WTC11 (cell line): ENCODE measurements around the gene PTPRN2. TPM values are rescaled to one million over a fixed set of nuclear protein-coding genes. Genes with fewer than 3 reads are reported as not detected.

ENCODE experiments used
- ATAC-seq: fragments of 200-7000 bp; cut with Tn5 transposase; 2 replicates; pipeline ENCODE4 v1.10.0; 2021; ENCODE audit warnings: mild to moderate bottlenecking, moderate library complexity
- CTCF ChIA-PET: fragments of 300-600 bp; sonication (Branson Sonifier 250); formaldehyde crosslinking; loops from one replicate; lab custom pipeline; 2021; ENCODE audit warnings: antibody characterized with exemption; lab: Charles Lee
- POLR2A ChIA-PET: fragments of 350-600 bp; sonication (Branson Sonifier 250); formaldehyde crosslinking; loops from one replicate; lab custom pipeline; 2021; ENCODE audit warnings: antibody characterized with exemption; lab: Charles Lee
- DNase-seq: peaks from one replicate; pipeline ENCODE4 v3.0.0; 2021; ENCODE audit warnings: low spot score
- H3K27ac Mint-ChIP-seq: 2 replicates; pipeline ENCODE4 v1.8.0; 2021; ENCODE audit warnings: mixed read lengths
- H3K27me3 Mint-ChIP-seq: 2 replicates; pipeline ENCODE4 v1.8.0; 2021; ENCODE audit warnings: low read depth, mild to moderate bottlenecking, moderate library complexity, mixed read lengths
- H3K36me3 Mint-ChIP-seq: 2 replicates; pipeline ENCODE4 v1.8.0; 2021; ENCODE audit warnings: mixed read lengths
- H3K4me1 Mint-ChIP-seq: 2 replicates; pipeline ENCODE4 v1.8.0; 2022; ENCODE audit warnings: mixed read lengths
- H3K4me3 Mint-ChIP-seq: 2 replicates; pipeline ENCODE4 v1.8.0; 2021; ENCODE audit warnings: mild to moderate bottlenecking, moderate library complexity, mixed read lengths
- H3K9me3 Mint-ChIP-seq: 2 replicates; pipeline ENCODE4 v1.8.0; 2021; ENCODE audit warnings: mixed read lengths
- ATF3 ChIP-seq: sonication (generic); formaldehyde crosslinking; conservative IDR thresholded peaks from 2 replicates; pipeline ENCODE4 v1.8.1; 2022; ENCODE audit warnings: mild to moderate bottlenecking, missing genetic modification reagents
- CBFB ChIP-seq: sonication (generic); formaldehyde crosslinking; IDR thresholded peaks from 2 replicates; pipeline ENCODE4 v1.8.1; 2022; ENCODE audit warnings: mild to moderate bottlenecking, low read depth, missing genetic modification reagents
- ERG ChIP-seq: fragments of 250-450 bp; sonication (Bioruptor Pico); IDR thresholded peaks from 2 replicates; pipeline ENCODE4 v1.8.0; 2021; ENCODE audit warnings: mild to moderate bottlenecking
- GRHL2 ChIP-seq: fragments of 250-450 bp; sonication (Bioruptor Pico); IDR thresholded peaks from 2 replicates; pipeline ENCODE4 v1.8.0; 2022; ENCODE audit warnings: mild to moderate bottlenecking, moderate library complexity; ENCODE audit not compliant: insufficient replicate concordance, severe bottlenecking
- HMGA2 ChIP-seq: fragments of 250-450 bp; sonication (Bioruptor Pico); IDR thresholded peaks from 2 replicates; pipeline ENCODE4 v1.4.0; 2021; ENCODE audit warnings: mild to moderate bottlenecking, moderate library complexity
- MAX ChIP-seq: sonication (generic); formaldehyde crosslinking; IDR thresholded peaks from 2 replicates; pipeline ENCODE4 v1.8.0; 2022; ENCODE audit warnings: mild to moderate bottlenecking, missing genetic modification reagents
- RELA ChIP-seq: sonication (generic); formaldehyde crosslinking; IDR thresholded peaks from 2 replicates; pipeline ENCODE4 v1.8.1; 2022; ENCODE audit warnings: missing genetic modification reagents, mild to moderate bottlenecking, borderline replicate concordance
- TP53 ChIP-seq: sonication (generic); formaldehyde crosslinking; IDR thresholded peaks from 2 replicates; pipeline ENCODE4 v1.8.1; 2023; ENCODE audit warnings: mild to moderate bottlenecking, missing genetic modification reagents
- ZBTB21 ChIP-seq: sonication (generic); formaldehyde crosslinking; IDR thresholded peaks from 2 replicates; pipeline ENCODE4 v1.8.1; 2023; ENCODE audit warnings: mild to moderate bottlenecking, missing genetic modification reagents, borderline replicate concordance
- ZNF121 ChIP-seq: sonication (generic); formaldehyde crosslinking; IDR thresholded peaks from 2 replicates; pipeline ENCODE4 v1.8.0; 2023; ENCODE audit warnings: missing genetic modification reagents
- ZNF263 ChIP-seq: sonication (generic); formaldehyde crosslinking; IDR thresholded peaks from 2 replicates; pipeline ENCODE4 v1.8.1; 2022; ENCODE audit warnings: low read depth, mild to moderate bottlenecking, moderate library complexity, missing genetic modification reagents
- ZNF532 ChIP-seq: fragments of 250-450 bp; sonication (Bioruptor Pico); IDR thresholded peaks from 2 replicates; pipeline ENCODE4 v1.9.0; 2021; ENCODE audit warnings: mild to moderate bottlenecking, borderline replicate concordance
- ZSCAN18 ChIP-seq: fragments of 250-450 bp; sonication (Bioruptor Pico); IDR thresholded peaks from 2 replicates; pipeline ENCODE4 v2.1.2; 2022; ENCODE audit warnings: mild to moderate bottlenecking, moderate library complexity
- total RNA-seq: library from RNA; stranded (reverse); gene quantifications from 3 replicates; pipeline ENCODE4 v1.2.3, GENCODE V29; 2021
- TF ChIP-seq, protein P1 (sequence below): sonication (generic); formaldehyde crosslinking; IDR thresholded peaks from 2 replicates; pipeline ENCODE4 v1.8.1; 2022; ENCODE audit warnings: low read depth, missing genetic modification reagents, borderline replicate concordance
- TF ChIP-seq, protein P2 (sequence below): sonication (generic); formaldehyde crosslinking; IDR thresholded peaks from 2 replicates; pipeline ENCODE4 v1.8.1; 2023; ENCODE audit warnings: mild to moderate bottlenecking, missing genetic modification reagents, moderate library complexity
- TF ChIP-seq, protein P3 (sequence below): sonication (generic); formaldehyde crosslinking; IDR thresholded peaks from 2 replicates; pipeline ENCODE4 v1.8.1; 2022; ENCODE audit warnings: mild to moderate bottlenecking, moderate library complexity, missing genetic modification reagents

Gene PTPRN2
- total RNA-seq, 1 experiment from 2014 or later: 4.7 TPM

GRCh38 chr7:158094671-158095226 lies 492.9 kb downstream of the PTPRN2 start:
- no peak overlapping the region for H3K27ac Mint-ChIP-seq
- H3K27me3 Mint-ChIP-seq: peaks cover 6% of the 10 kb centered on the region
- H3K36me3 Mint-ChIP-seq: peaks cover 20% of the 10 kb centered on the region
- peaks cover 8% of the 10 kb centered on the region for H3K4me1 Mint-ChIP-seq
- no peak overlapping the region for H3K4me3 Mint-ChIP-seq
- TF ChIP-seq TP53 (CRISPR knock-in tag): no peak
- TF ChIP-seq ERG (CRISPR knock-in tag): no peak
- no peak for TF ChIP-seq MAX (CRISPR knock-in tag)
- no peak for TF ChIP-seq ZNF532 (CRISPR knock-in tag)
- TF ChIP-seq GRHL2 (CRISPR knock-in tag): no peak
- TF ChIP-seq ZNF121: peak; percentile 91
- ATAC-seq: peak; percentile 95
- ChIA-PET POLR2A (no interaction called here), CTCF (no interaction called here)
- DNase-seq: peak; percentile 31
- H3K9me3 Mint-ChIP-seq: peaks cover 45% of the 10 kb centered on the region

DNA sequence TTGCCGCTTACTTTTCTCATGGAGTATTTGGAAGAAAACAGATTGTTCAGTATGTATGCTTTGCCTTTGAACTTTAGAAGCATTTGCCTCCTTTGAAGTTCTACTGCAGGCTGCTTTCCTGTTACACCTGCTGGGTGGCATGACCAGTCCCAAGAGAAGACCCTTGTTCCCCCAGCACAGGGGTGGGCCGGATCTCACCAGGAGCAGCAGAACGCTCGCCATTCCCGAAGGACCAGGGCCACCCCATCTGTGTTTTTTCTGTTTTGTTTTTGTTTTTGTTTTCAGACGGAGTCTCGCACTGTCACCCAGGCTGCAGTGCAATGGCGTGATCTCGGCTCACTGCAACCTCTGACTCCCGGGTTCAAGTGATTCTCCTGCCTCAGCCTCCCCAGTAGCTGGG lies 493.6 kb downstream of the PTPRN2 start:
- DNase-seq (no peak), ATAC-seq (no peak)
- POLR2A ChIA-PET: no interaction called here
- no peak overlapping the region for H3K27ac Mint-ChIP-seq
- TF ChIP-seq, protein P1, sequence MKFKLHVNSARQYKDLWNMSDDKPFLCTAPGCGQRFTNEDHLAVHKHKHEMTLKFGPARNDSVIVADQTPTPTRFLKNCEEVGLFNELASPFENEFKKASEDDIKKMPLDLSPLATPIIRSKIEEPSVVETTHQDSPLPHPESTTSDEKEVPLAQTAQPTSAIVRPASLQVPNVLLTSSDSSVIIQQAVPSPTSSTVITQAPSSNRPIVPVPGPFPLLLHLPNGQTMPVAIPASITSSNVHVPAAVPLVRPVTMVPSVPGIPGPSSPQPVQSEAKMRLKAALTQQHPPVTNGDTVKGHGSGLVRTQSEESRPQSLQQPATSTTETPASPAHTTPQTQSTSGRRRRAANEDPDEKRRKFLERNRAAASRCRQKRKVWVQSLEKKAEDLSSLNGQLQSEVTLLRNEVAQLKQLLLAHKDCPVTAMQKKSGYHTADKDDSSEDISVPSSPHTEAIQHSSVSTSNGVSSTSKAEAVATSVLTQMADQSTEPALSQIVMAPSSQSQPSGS: no peak
- TF ChIP-seq ZNF263 (CRISPR knock-in tag): no peak
- no peak for TF ChIP-seq ZSCAN18 (CRISPR knock-in tag)
- TF ChIP-seq, all 79 proteins: peak for 0
- CTCF ChIA-PET: no interaction called here
- no peak overlapping the region for H3K4me3 Mint-ChIP-seq
- peaks cover 5% of the 10 kb centered on the region for H3K27me3 Mint-ChIP-seq
- H3K36me3 Mint-ChIP-seq: peaks cover 22% of the 10 kb centered on the region
- peaks cover 48% of the 10 kb centered on the region for H3K9me3 Mint-ChIP-seq
- H3K4me1 Mint-ChIP-seq: peaks cover 8% of the 10 kb centered on the region

DNA sequence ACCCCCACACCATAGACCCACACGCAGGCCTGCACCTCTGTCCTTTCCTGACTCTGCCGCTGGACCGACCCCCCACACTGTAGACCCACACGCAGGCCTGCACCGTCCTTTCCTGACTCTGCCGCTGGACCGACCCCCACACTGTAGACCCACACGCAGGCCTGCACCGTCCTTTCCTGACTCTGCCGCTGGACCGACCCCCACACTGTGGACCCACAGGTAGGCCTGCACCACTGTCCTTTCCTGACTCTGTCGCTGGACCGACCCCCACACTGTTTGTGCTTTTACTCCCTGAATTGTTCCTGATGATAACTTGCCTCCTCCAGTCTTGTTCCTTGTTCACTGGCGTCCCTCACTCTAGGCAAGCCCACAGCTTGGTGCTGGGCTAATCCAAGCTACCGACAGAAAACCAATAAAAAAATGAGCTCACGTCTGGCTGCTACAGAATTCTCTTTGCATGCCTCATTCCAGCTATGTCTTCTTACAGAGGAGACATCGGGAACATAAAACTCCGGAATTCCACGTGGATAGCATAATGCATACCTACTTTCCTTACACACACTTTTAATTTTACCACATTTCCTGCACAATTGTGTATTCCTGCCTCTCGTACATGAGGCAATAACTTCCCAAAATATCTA lies 494.3 kb downstream of the PTPRN2 start:
- H3K4me1 Mint-ChIP-seq: peaks cover 8% of the 10 kb centered on the region
- H3K4me3 Mint-ChIP-seq: no peak overlapping the region
- no peak for ATAC-seq
- ChIA-PET CTCF (no interaction called here), POLR2A (no interaction called here)
- peaks cover 48% of the 10 kb centered on the region for H3K9me3 Mint-ChIP-seq
- no peak overlapping the region for H3K27ac Mint-ChIP-seq
- peaks cover 5% of the 10 kb centered on the region for H3K27me3 Mint-ChIP-seq
- no peak for DNase-seq
- peaks cover 22% of the 10 kb centered on the region for H3K36me3 Mint-ChIP-seq
- no peak for TF ChIP-seq HMGA2 (CRISPR knock-in tag)
- no peak for TF ChIP-seq CBFB (CRISPR knock-in tag)
- TF ChIP-seq, protein P2, sequence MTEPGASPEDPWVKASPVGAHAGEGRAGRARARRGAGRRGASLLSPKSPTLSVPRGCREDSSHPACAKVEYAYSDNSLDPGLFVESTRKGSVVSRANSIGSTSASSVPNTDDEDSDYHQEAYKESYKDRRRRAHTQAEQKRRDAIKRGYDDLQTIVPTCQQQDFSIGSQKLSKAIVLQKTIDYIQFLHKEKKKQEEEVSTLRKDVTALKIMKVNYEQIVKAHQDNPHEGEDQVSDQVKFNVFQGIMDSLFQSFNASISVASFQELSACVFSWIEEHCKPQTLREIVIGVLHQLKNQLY: no peak
- TF ChIP-seq RELA (CRISPR knock-in tag): no peak
- TF ChIP-seq ATF3: no peak
- TF ChIP-seq, protein P3, sequence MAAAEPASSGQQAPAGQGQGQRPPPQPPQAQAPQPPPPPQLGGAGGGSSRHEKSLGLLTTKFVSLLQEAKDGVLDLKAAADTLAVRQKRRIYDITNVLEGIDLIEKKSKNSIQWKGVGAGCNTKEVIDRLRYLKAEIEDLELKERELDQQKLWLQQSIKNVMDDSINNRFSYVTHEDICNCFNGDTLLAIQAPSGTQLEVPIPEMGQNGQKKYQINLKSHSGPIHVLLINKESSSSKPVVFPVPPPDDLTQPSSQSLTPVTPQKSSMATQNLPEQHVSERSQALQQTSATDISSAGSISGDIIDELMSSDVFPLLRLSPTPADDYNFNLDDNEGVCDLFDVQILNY: no peak
- no peak for TF ChIP-seq ZBTB21
